Activated CD8-positive, alpha-beta memory T cell treated with anti-CD3 and anti-CD28 coated beads for 24 hours (primary cell): ENCODE data around the gene TMEM33.

ENCODE experiments used
- DNase-seq: peaks from one replicate; pipeline ENCODE4 v3.0.0-alpha.2; 2020

The TMEM33 gene

GRCh38 chr4:41940834-41941233 is 5.6 kb downstream of the TMEM33 start:
- DNase-seq = no peak

GRCh38 chr4:41943506-41943905 is 8.3 kb downstream of the TMEM33 start:
- no peak for DNase-seq

DNA sequence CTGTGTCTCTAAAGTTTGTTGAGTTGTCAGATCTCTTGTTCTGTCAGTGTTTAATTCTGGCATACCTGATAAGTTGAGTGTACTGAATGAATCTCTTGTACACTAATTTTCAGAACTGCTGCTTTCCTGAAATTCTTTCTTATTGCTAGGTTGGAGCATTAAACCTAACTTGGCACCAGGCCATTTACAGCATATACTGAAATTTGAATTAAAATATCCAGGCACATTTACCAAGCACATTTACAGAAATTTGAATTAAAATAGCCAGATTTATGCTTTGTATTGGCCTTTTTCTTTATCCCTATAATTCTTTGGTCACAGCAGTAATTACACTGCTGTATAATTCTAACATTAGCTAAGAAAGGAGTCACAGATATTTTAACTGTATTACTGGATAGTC is 8.9 kb downstream of the TMEM33 start:
- DNase-seq = no peak

- no peak for DNase-seq
Observed at GRCh38 chr4:41949531-41949930, 14.3 kb downstream of the TMEM33 start.

- DNase-seq = no peak
Observed at GRCh38 chr4:41957634-41958033, 22.4 kb downstream of the TMEM33 start.

DNA sequence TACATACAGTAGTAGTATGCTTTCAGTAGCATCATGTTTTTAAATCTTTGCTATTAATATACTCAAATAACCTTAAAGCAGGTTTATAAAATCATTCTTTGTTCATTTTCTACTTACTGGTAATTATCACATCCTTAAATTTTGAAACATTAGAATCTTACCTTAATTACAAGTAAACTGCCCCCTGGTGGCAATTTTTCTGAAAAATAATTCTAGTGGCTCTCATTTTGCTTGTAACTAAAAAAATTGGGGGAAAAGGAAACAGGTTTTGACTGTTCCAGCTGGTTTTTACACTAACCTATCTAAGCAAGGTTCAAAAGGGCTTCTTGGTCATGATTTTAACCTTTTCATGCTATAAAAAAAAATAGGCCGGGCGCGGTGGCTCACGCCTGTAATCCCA is 27.9 kb downstream of the TMEM33 start:
- DNase-seq = no peak

DNA sequence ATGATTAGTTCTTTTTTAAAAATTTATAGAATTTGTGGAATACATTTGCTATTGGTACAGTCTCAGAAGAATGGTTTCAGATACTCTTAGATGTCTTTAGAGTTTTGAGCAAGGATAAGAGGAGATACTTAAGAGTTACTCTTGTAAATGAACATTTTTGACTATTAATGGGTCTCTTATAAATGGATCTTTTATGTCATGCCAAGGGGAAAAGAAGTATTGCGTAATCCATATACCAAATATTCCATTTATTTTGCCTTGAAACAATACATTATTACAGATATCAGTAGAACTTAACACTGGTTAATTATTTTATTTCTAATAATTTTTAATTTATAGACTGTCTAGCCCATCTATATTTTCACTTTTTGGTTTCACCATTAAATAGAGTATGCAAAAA is 29.2 kb downstream of the TMEM33 start:
- no peak for DNase-seq

- DNase-seq = no peak
Observed at GRCh38 chr4:41967392-41967791, 32.2 kb downstream of the TMEM33 start.

GRCh38 chr4:41969671-41970070 is 34.4 kb downstream of the TMEM33 start:
- no peak for DNase-seq

DNA sequence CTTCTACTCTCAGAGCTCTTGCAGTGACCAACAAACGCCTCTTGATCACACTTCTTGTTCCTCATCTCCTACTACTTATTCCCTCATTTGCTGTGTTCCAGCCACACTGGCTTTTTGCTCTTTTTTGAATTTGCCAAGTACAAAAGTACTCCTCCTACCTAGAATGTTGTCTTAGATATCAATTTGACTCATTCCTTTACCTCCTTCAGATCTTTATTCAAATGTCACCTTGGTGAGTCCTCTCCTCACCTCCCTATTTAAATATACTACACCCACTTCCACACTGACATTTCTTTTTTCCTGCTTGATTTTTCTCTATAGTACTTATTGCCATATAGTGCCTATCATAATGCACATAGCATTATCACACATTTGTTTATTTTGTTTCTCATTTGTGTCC is 40.1 kb downstream of the TMEM33 start:
- DNase-seq = no peak

- DNase-seq = no peak
Observed at GRCh38 chr4:41976775-41977516, 41.7 kb downstream of the TMEM33 start.

DNA sequence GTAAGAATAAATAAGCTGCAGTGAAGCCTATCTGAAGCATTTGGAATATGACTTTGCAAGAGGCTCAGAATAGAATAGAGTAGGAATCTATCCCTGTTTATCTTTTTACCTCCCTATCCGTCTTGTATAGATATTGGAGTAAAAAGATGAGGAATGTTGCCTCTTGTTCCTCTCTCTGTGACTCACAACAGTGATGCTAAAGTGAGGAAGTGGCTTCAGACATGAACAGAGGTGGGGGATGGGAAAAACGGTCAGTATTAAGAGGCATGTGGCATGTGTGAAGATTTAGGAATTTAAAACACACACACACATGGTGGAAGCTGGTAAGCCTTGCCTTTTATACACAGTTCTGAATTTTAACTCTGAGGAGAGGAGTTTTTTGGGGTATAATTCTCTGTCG is 42.5 kb downstream of the TMEM33 start:
- no peak for DNase-seq

GRCh38 chr4:41981456-41981855 is 46.2 kb downstream of the TMEM33 start, which contains the start of gene DCAF4L1:
DCAF4L1 (plus strand) TSS chr4:41981756; CDS start chr4:41981793, 37 bp downstream.
- no peak for DNase-seq

GRCh38 chr4:41982716-41983115 is 47.5 kb downstream of the TMEM33 start:
- DNase-seq = no peak

DNA sequence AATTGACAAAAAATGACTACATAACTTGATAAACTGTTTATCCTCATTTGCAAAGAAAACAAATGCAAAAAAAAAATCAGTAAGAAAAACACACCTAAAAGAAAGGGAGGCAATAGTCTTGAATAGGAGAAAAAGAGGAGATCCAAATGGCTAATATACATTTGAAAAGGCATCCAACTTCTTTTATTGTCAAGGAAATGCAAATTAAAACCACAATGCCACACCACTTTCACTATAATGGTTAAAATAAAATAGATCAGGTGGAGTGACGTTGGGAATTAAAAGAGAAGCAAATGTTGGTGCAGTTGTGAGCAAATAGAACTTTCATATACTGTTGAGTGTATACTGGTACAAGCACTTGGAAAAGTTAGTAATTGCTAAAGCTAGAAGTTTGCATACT is 49.9 kb downstream of the TMEM33 start:
- no peak for DNase-seq

DNA sequence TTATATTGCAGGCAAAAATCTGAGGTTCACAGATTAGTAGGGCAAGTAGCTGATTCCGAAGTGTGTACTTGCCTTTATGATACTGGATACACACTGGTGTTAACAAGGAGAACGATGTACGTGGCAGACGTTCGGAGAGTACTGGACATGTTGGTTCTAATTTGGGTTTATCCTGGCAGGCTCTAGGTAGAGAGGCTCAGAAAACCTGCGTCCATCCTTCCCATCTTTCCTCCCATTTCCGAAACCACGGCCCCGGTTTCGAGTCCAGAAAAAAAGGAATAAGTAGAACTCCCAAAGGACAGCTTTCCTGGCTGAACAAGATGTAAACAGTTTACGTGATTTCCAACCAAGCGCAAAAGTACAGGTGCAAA is 54.8 kb downstream of the TMEM33 start:
- DNase-seq = no peak

- DNase-seq = peak; percentile 94
Observed at GRCh38 chr4:41990365-41991111, 55.3 kb downstream of the TMEM33 start, which contains the start of gene SLC30A9. SLC30A9 (plus strand) TSS chr4:41990530; CDS start chr4:41990652, 122 bp downstream.

DNA sequence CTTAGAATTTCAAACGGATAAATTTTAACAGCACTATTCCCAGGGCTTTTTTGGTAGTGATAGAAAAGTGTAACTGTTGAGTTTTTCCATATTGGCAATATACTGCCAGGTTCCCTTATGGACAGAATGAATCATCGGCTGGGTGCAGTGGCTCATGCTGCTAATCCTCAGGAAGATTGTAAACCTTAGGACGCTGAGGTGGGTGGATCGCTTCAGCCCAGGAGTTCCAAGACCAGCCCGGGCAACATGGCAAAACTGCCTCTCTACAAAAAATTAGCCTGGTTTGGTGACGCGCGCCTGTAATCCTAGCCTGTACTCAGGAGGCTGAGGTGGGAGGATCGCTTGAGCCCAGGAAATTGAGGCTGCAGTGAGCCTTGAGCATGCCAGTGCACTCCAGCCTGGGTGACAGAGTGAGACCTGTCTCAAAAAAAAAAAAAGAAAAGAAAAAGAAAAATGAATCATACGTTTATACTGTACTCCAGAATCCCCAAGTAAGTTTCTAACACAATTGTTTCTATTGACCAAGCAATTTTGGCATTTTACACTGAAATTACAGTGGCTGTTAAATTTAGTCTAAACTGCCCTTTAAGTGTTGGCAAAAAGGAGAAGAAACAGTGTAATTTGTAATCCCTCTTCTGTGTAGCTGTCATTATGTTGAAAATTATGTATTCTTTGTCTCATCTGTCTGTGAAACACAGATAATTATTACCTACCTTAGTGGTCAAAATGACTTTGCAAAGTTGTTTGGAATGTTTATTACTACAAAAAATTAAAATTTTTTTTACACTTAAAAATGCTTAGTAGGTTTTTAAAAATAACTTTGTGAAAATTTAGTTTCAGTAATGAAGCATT is 56.9 kb downstream of the TMEM33 start:
- no peak for DNase-seq

- no peak for DNase-seq
Observed at GRCh38 chr4:41992967-41993857, 58.0 kb downstream of the TMEM33 start.

GRCh38 chr4:41994461-41994985 is 59.3 kb downstream of the TMEM33 start:
- no peak for DNase-seq

- DNase-seq = no peak
Observed at GRCh38 chr4:41998019-41998418, 62.8 kb downstream of the TMEM33 start.

DNA sequence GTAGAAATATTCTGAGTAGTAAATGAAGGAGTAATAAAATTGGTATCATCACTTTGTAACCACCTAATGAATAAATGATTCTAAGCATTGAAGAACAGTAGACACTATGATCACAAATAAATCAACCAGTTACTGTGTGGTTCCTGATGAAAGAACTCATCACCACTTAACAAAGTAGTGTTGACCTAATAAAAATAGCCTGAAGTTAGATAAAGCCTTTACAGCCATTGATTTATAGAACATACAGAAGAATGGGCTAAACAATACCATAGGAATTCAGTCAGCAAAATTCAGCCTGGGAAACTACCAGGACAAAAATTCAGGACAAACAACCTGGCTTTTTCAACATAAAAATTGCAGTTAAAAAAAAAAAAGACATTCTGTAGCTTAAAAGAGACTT is 64.1 kb downstream of the TMEM33 start:
- DNase-seq = no peak
